Erythroblast (primary cell): ENCODE data around the gene KLK12.

ENCODE experiments used
- GATA1 ChIP-seq: IDR thresholded peaks from 2 replicates; pipeline ENCODE4 v1.6.1; 2011; ENCODE audit warnings: low read depth, mild to moderate bottlenecking, control low read depth, low read length, moderate library complexity
- POLR2A ChIP-seq: IDR thresholded peaks from 2 replicates; pipeline ENCODE4 v1.6.1; 2011; ENCODE audit warnings: mild to moderate bottlenecking, low read length

DNA sequence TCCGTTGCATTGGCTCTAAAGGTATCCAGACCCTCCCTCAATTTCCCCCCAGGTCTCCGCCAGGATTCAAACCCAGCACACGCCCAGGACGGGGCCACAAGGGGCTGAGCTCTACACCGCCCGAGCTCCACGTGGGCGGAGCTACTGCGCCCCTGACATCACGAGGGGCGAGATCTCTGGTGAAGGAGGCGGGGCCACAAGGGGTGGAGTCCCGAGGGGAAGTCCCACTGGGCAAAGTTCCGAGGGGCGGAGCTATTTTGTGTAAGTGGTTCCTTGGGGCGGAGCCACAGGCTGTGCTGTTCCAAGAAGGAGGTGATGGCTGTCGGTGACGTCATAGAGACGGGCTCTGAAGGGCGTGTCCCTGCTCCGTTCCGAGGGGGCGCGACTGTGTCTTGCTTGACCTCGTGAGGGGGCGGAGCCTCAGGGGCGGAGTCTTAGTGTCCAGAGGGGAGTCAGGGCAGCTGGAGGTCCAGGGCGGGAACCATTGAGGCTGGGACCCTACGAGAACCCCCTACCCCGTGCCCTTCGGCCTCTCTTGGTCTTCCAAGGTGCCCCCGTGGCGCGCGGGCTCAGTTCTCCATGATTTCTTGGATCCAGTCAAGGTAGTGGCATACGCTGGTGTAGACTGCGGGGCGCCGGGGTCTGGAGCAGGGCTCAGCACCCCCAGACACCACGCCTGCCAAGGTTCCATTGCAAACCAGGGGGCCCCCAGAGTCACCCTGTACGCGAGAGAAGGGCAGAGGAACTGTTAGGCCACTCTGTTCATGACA, 32.1 kb downstream of the KLK12 start:
- no peak for TF ChIP-seq GATA1
- no peak for TF ChIP-seq POLR2A
